ENCODE measurements around the gene UPB1. TPM values are rescaled to one million over a fixed set of nuclear protein-coding genes. Genes with fewer than 3 reads are reported as not detected.

UPB1 gene
- total and polyA plus RNA-seq, 7 donors: 0.28 to 0.83 (median 0.36) TPM; not detected in 4

- peaks cover 0 to 14% (median 7%) of the 10 kb centered on the region in 4 donors for H3K4me1 ChIP-seq
- intact Hi-C loops (cut with DNase I): no loop called here
- H3K4me3 ChIP-seq: no peak overlapping the region
- H3K9me3 ChIP-seq: no peaks in the 10 kb centered on the region
- H3K27me3 ChIP-seq: no peaks in the 10 kb centered on the region
- 12 to 60% methylated on average over 2 of the region's 2 CpGs for WGBS, 2 donors
- no peak for TF ChIP-seq CTCF (IDR thresholded peaks at IDR 0.05)
- no peak for TF ChIP-seq EP300 (IDR thresholded peaks at IDR 0.05)
- TF ChIP-seq POLR2AphosphoS5 (IDR thresholded peaks at IDR 0.05): no peak
- no peak for TF ChIP-seq POLR2A (IDR thresholded peaks at IDR 0.05)
- no peaks in the 10 kb centered on the region for H3K36me3 ChIP-seq
- H3K27ac ChIP-seq: peak overlapping the region in 1 of 4 donors; percentile 27
- no peak for DNase-seq
Measured at GRCh38 chr22:24482998-24483397, 12.1 kb upstream of the UPB1 start.

DNA sequence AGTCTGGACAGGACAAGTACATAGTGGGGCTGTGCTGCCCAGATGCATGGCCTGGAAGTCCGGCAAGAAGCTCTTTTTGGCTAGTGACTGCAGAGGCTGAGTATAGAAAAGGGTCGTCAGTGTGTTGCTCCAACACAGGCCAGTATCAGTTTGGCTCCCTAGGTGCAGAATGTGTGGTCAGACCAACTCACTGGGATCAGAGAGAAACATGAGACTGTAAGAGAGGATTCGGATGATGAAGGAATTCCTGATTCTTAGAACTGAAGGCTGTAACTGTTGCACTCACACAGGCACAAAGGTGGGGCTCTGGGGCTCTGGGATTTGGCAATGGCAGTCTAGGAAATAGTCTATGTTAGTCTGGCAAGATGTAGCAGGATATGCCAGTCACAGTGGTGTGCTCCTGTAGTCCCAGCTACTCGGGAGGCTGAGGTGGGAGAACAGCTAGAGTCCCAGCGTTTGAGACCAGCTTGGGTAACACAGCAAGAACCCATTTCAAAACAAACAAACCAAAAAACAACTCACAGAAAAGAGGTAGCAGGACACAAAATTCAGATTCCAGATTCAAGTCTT lies 11.1 kb upstream of the UPB1 start:
- Histone ChIP-seq H3K9me3 (no peaks in the 10 kb centered on the region), H3K4me1 (peaks cover 0 to 14% (median 7%) of the 10 kb centered on the region in 4 donors), H3K4me3 (no peak overlapping the region), H3K27ac (no peak overlapping the region), H3K36me3 (no peaks in the 10 kb centered on the region), H3K27me3 (no peaks in the 10 kb centered on the region)
- 87 to 90% methylated on average over 5 of the region's 5 CpGs for WGBS, 2 donors
- intact Hi-C loops (cut with DNase I): no loop called here
- TF ChIP-seq POLR2A (IDR thresholded peaks at IDR 0.05) (no peak), CTCF (IDR thresholded peaks at IDR 0.05) (no peak), POLR2AphosphoS5 (IDR thresholded peaks at IDR 0.05) (no peak), EP300 (IDR thresholded peaks at IDR 0.05) (no peak)
- DNase-seq: no peak

GRCh38 chr22:24485170-24485569 lies 10.0 kb upstream of the UPB1 start:
- intact Hi-C loops (cut with DNase I): no loop called here
- Histone ChIP-seq H3K9me3 (no peaks in the 10 kb centered on the region), H3K4me3 (no peak overlapping the region), H3K36me3 (no peaks in the 10 kb centered on the region), H3K27ac (no peak overlapping the region), H3K27me3 (no peaks in the 10 kb centered on the region), H3K4me1 (peaks cover 0 to 14% (median 7%) of the 10 kb centered on the region in 4 donors)
- DNase-seq: no peak
- 93 to 96% methylated on average over 4 of the region's 4 CpGs for WGBS, 2 donors
- TF ChIP-seq CTCF (IDR thresholded peaks at IDR 0.05) (no peak), POLR2A (IDR thresholded peaks at IDR 0.05) (no peak), EP300 (IDR thresholded peaks at IDR 0.05) (no peak), POLR2AphosphoS5 (IDR thresholded peaks at IDR 0.05) (no peak)

DNA sequence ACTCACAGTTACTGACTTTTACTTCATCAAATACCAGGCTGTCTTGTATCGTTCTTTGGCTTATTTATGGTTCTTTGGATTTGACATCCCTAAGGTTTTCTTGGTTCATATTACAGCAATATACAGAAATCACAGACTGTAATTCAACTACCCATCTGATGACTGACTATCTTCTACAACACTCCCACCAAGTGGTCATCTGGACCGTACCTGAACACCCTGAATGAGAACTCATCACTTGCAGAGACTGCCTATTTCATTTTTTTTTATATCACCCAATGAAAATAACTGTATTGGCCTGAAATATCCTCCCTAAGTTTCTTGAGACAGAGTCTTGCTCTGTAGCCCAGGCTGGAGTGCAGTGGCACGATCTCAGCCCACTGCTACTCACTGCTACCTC lies 9.5 kb upstream of the UPB1 start:
- no peak for TF ChIP-seq POLR2A (IDR thresholded peaks at IDR 0.05)
- TF ChIP-seq POLR2AphosphoS5 (IDR thresholded peaks at IDR 0.05): no peak
- no peak for TF ChIP-seq CTCF (IDR thresholded peaks at IDR 0.05)
- no peak for TF ChIP-seq EP300 (IDR thresholded peaks at IDR 0.05)
- H3K36me3 ChIP-seq: no peaks in the 10 kb centered on the region
- no peak overlapping the region for H3K4me3 ChIP-seq
- intact Hi-C loops (cut with DNase I): no loop called here
- peaks cover 0 to 14% (median 7%) of the 10 kb centered on the region in 4 donors for H3K4me1 ChIP-seq
- 61 to 74% methylated on average over 3 of the region's 3 CpGs for WGBS, 2 donors
- no peak for DNase-seq
- H3K9me3 ChIP-seq: no peaks in the 10 kb centered on the region
- H3K27me3 ChIP-seq: no peaks in the 10 kb centered on the region
- no peak overlapping the region for H3K27ac ChIP-seq

- Histone ChIP-seq H3K9me3 (no peaks in the 10 kb centered on the region), H3K27me3 (no peaks in the 10 kb centered on the region), H3K4me3 (no peak overlapping the region), H3K4me1 (peaks cover 0 to 14% (median 7%) of the 10 kb centered on the region in 4 donors), H3K27ac (no peak overlapping the region), H3K36me3 (no peaks in the 10 kb centered on the region)
- WGBS, 2 donors: 72 to 88% methylated on average over 2 of the region's 2 CpGs
- intact Hi-C loops (cut with DNase I): no loop called here
- TF ChIP-seq CTCF (IDR thresholded peaks at IDR 0.05): no peak
- TF ChIP-seq POLR2A (IDR thresholded peaks at IDR 0.05): no peak
- TF ChIP-seq EP300 (IDR thresholded peaks at IDR 0.05): no peak
- no peak for TF ChIP-seq POLR2AphosphoS5 (IDR thresholded peaks at IDR 0.05)
- DNase-seq: no peak
Measured at GRCh38 chr22:24486501-24486921, 8.6 kb upstream of the UPB1 start.

Data from sigmoid colon (tissue), 7 donors.